ENCODE measurements around the gene LRFN4.

GRCh38 chr11:66860449-66860831 lies 3.6 kb downstream of the LRFN4 start:
- TF ChIP-seq PPARA (CRISPR knock-in tag; IDR thresholded peaks at IDR 0.05; ENCODE audit: borderline replicate concordance), result no peak
- TF ChIP-seq, protein P1, sequence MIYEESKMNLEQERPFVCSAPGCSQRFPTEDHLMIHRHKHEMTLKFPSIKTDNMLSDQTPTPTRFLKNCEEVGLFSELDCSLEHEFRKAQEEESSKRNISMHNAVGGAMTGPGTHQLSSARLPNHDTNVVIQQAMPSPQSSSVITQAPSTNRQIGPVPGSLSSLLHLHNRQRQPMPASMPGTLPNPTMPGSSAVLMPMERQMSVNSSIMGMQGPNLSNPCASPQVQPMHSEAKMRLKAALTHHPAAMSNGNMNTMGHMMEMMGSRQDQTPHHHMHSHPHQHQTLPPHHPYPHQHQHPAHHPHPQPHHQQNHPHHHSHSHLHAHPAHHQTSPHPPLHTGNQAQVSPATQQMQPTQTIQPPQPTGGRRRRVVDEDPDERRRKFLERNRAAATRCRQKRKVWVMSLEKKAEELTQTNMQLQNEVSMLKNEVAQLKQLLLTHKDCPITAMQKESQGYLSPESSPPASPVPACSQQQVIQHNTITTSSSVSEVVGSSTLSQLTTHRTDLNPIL (CRISPR knock-in tag; IDR thresholded peaks at IDR 0.05; ENCODE audit: low read depth), result no peak
- TF ChIP-seq, protein P2, sequence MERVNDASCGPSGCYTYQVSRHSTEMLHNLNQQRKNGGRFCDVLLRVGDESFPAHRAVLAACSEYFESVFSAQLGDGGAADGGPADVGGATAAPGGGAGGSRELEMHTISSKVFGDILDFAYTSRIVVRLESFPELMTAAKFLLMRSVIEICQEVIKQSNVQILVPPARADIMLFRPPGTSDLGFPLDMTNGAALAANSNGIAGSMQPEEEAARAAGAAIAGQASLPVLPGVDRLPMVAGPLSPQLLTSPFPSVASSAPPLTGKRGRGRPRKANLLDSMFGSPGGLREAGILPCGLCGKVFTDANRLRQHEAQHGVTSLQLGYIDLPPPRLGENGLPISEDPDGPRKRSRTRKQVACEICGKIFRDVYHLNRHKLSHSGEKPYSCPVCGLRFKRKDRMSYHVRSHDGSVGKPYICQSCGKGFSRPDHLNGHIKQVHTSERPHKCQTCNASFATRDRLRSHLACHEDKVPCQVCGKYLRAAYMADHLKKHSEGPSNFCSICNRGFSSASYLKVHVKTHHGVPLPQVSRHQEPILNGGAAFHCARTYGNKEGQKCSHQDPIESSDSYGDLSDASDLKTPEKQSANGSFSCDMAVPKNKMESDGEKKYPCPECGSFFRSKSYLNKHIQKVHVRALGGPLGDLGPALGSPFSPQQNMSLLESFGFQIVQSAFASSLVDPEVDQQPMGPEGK (CRISPR knock-in tag; IDR thresholded peaks at IDR 0.05; ENCODE audit: borderline replicate concordance), result no peak
- no peak for TF ChIP-seq GLIS3 (CRISPR knock-in tag; IDR thresholded peaks at IDR 0.05)
- TF ChIP-seq ZFP3 (CRISPR knock-in tag; IDR thresholded peaks at IDR 0.05), result no peak
- no peak for TF ChIP-seq ZNF70 (CRISPR knock-in tag; IDR thresholded peaks at IDR 0.05)
- TF ChIP-seq, protein P3, sequence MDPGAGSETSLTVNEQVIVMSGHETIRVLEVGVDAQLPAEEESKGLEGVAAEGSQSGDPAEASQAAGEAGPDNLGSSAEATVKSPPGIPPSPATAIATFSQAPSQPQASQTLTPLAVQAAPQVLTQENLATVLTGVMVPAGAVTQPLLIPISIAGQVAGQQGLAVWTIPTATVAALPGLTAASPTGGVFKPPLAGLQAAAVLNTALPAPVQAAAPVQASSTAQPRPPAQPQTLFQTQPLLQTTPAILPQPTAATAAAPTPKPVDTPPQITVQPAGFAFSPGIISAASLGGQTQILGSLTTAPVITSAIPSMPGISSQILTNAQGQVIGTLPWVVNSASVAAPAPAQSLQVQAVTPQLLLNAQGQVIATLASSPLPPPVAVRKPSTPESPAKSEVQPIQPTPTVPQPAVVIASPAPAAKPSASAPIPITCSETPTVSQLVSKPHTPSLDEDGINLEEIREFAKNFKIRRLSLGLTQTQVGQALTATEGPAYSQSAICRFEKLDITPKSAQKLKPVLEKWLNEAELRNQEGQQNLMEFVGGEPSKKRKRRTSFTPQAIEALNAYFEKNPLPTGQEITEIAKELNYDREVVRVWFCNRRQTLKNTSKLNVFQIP (CRISPR knock-in tag; IDR thresholded peaks at IDR 0.05; ENCODE audit: borderline replicate concordance, low read depth), result no peak
- TF ChIP-seq ZC3H10 (CRISPR knock-in tag; IDR thresholded peaks at IDR 0.05), result no peak
- TF ChIP-seq ARNTL (CRISPR knock-in tag; IDR thresholded peaks at IDR 0.05; ENCODE audit: borderline replicate concordance, low read depth), result no peak
- TF ChIP-seq TOX (CRISPR knock-in tag; IDR thresholded peaks at IDR 0.05; ENCODE audit: borderline replicate concordance), result no peak
- TF ChIP-seq, protein P4, sequence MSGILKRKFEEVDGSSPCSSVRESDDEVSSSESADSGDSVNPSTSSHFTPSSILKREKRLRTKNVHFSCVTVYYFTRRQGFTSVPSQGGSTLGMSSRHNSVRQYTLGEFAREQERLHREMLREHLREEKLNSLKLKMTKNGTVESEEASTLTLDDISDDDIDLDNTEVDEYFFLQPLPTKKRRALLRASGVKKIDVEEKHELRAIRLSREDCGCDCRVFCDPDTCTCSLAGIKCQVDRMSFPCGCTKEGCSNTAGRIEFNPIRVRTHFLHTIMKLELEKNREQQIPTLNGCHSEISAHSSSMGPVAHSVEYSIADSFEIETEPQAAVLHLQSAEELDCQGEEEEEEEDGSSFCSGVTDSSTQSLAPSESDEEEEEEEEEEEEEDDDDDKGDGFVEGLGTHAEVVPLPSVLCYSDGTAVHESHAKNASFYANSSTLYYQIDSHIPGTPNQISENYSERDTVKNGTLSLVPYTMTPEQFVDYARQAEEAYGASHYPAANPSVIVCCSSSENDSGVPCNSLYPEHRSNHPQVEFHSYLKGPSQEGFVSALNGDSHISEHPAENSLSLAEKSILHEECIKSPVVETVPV (CRISPR knock-in tag; IDR thresholded peaks at IDR 0.05), result no peak
- TF ChIP-seq BACH2 (CRISPR knock-in tag; IDR thresholded peaks at IDR 0.05; ENCODE audit: borderline replicate concordance), result no peak

Data from SK-N-SH treated with all-trans-retinoic acid at 6 μM for 48 hours (cell line).